ENCODE results near the gene CDK14. TPM values are rescaled to one million over a fixed set of nuclear protein-coding genes. Genes with fewer than 3 reads are reported as not detected.

CDK14 gene
- total RNA-seq, 2 experiments from 2014 or later = not detected

- CTCF ChIA-PET = no interaction called here
- H3K9me3 Mint-ChIP-seq = no peaks in the 10 kb centered on the region
- H3K4me3 Mint-ChIP-seq = no peak overlapping the region
- no peaks in the 10 kb centered on the region for H3K27me3 Mint-ChIP-seq
- H3K36me3 Mint-ChIP-seq (ENCODE audit: low read depth) = no peaks in the 10 kb centered on the region
- POLR2A ChIA-PET = no interaction called here
- no peak overlapping the region for H3K27ac Mint-ChIP-seq
- DNase-seq = no peak
- H3K4me1 Mint-ChIP-seq = no peaks in the 10 kb centered on the region
Observed at GRCh38 chr7:90661290-90662151, 65.4 kb downstream of the CDK14 start.

GRCh38 chr7:90663176-90663575 lies 67.1 kb downstream of the CDK14 start:
- Mint-ChIP-seq H3K9me3 (no peaks in the 10 kb centered on the region), H3K27ac (no peak overlapping the region), H3K27me3 (no peaks in the 10 kb centered on the region), H3K4me1 (no peaks in the 10 kb centered on the region), H3K4me3 (no peak overlapping the region), H3K36me3 (ENCODE audit: low read depth) (no peaks in the 10 kb centered on the region)
- POLR2A ChIA-PET = no interaction called here
- DNase-seq = no peak
- CTCF ChIA-PET = no interaction called here

- Mint-ChIP-seq H3K36me3 (ENCODE audit: low read depth) (no peaks in the 10 kb centered on the region), H3K27ac (no peak overlapping the region), H3K4me3 (no peak overlapping the region), H3K4me1 (no peaks in the 10 kb centered on the region), H3K27me3 (no peaks in the 10 kb centered on the region), H3K9me3 (no peaks in the 10 kb centered on the region)
- ChIA-PET POLR2A (no interaction called here), CTCF (no interaction called here)
- no peak for DNase-seq
Observed at GRCh38 chr7:90666186-90666585, 70.1 kb downstream of the CDK14 start.

GRCh38 chr7:90668992-90669391 lies 72.9 kb downstream of the CDK14 start:
- Mint-ChIP-seq H3K27me3 (peaks cover 2% of the 10 kb centered on the region), H3K9me3 (no peaks in the 10 kb centered on the region), H3K27ac (no peak overlapping the region), H3K36me3 (ENCODE audit: low read depth) (no peaks in the 10 kb centered on the region), H3K4me3 (no peak overlapping the region), H3K4me1 (no peaks in the 10 kb centered on the region)
- POLR2A ChIA-PET = no interaction called here
- DNase-seq = no peak
- CTCF ChIA-PET = no interaction called here

- Mint-ChIP-seq H3K4me1 (no peaks in the 10 kb centered on the region), H3K27me3 (peaks cover 2% of the 10 kb centered on the region), H3K9me3 (no peaks in the 10 kb centered on the region), H3K27ac (no peak overlapping the region), H3K4me3 (no peak overlapping the region), H3K36me3 (ENCODE audit: low read depth) (no peaks in the 10 kb centered on the region)
- ChIA-PET CTCF (no interaction called here), POLR2A (no interaction called here)
- DNase-seq = no peak
Observed at GRCh38 chr7:90669492-90669891, 73.4 kb downstream of the CDK14 start.

- H3K4me3 Mint-ChIP-seq = no peak overlapping the region
- H3K27me3 Mint-ChIP-seq = peaks cover 2% of the 10 kb centered on the region
- no peaks in the 10 kb centered on the region for H3K9me3 Mint-ChIP-seq
- H3K4me1 Mint-ChIP-seq = no peaks in the 10 kb centered on the region
- no peak for DNase-seq
- ChIA-PET POLR2A (no interaction called here), CTCF (interaction anchor here (0.8 kb wide), 1 partner anchor 95 kb away, joined by 3 read pairs; no protein-coding TSS in a partner anchor)
- no peak overlapping the region for H3K27ac Mint-ChIP-seq
- no peaks in the 10 kb centered on the region for H3K36me3 Mint-ChIP-seq (ENCODE audit: low read depth)
Observed at GRCh38 chr7:90671571-90671970, 75.5 kb downstream of the CDK14 start.

GRCh38 chr7:90672210-90672609 lies 76.1 kb downstream of the CDK14 start:
- ChIA-PET CTCF (no interaction called here), POLR2A (no interaction called here)
- H3K27me3 Mint-ChIP-seq = peaks cover 2% of the 10 kb centered on the region
- H3K36me3 Mint-ChIP-seq (ENCODE audit: low read depth) = no peaks in the 10 kb centered on the region
- no peak for DNase-seq
- H3K4me3 Mint-ChIP-seq = no peak overlapping the region
- no peaks in the 10 kb centered on the region for H3K9me3 Mint-ChIP-seq
- no peaks in the 10 kb centered on the region for H3K4me1 Mint-ChIP-seq
- no peak overlapping the region for H3K27ac Mint-ChIP-seq

GRCh38 chr7:90674625-90675024 lies 78.5 kb downstream of the CDK14 start:
- H3K27ac Mint-ChIP-seq = no peak overlapping the region
- no peaks in the 10 kb centered on the region for H3K9me3 Mint-ChIP-seq
- peaks cover 2% of the 10 kb centered on the region for H3K27me3 Mint-ChIP-seq
- ChIA-PET POLR2A (no interaction called here), CTCF (no interaction called here)
- H3K36me3 Mint-ChIP-seq (ENCODE audit: low read depth) = no peaks in the 10 kb centered on the region
- DNase-seq = no peak
- H3K4me3 Mint-ChIP-seq = no peak overlapping the region
- no peaks in the 10 kb centered on the region for H3K4me1 Mint-ChIP-seq

GRCh38 chr7:90675982-90676381 lies 79.9 kb downstream of the CDK14 start:
- POLR2A ChIA-PET = no interaction called here
- Mint-ChIP-seq H3K27me3 (peaks cover 2% of the 10 kb centered on the region), H3K36me3 (ENCODE audit: low read depth) (no peaks in the 10 kb centered on the region), H3K27ac (no peak overlapping the region), H3K9me3 (no peaks in the 10 kb centered on the region), H3K4me3 (no peak overlapping the region), H3K4me1 (no peaks in the 10 kb centered on the region)
- no peak for DNase-seq
- CTCF ChIA-PET = no interaction called here

GRCh38 chr7:90677486-90678404 lies 81.6 kb downstream of the CDK14 start:
- Mint-ChIP-seq H3K4me3 (no peak overlapping the region), H3K4me1 (no peaks in the 10 kb centered on the region), H3K27me3 (peaks cover 2% of the 10 kb centered on the region), H3K27ac (peak overlapping the region; percentile 33), H3K36me3 (ENCODE audit: low read depth) (no peaks in the 10 kb centered on the region), H3K9me3 (no peaks in the 10 kb centered on the region)
- ChIA-PET POLR2A (no interaction called here), CTCF (no interaction called here)
- no peak for DNase-seq

GRCh38 chr7:90678986-90679385 lies 82.9 kb downstream of the CDK14 start:
- H3K27me3 Mint-ChIP-seq = no peaks in the 10 kb centered on the region
- ChIA-PET POLR2A (no interaction called here), CTCF (no interaction called here)
- no peaks in the 10 kb centered on the region for H3K36me3 Mint-ChIP-seq (ENCODE audit: low read depth)
- no peak overlapping the region for H3K27ac Mint-ChIP-seq
- H3K4me1 Mint-ChIP-seq = no peaks in the 10 kb centered on the region
- DNase-seq = no peak
- no peak overlapping the region for H3K4me3 Mint-ChIP-seq
- no peaks in the 10 kb centered on the region for H3K9me3 Mint-ChIP-seq

GRCh38 chr7:90680484-90680883 lies 84.4 kb downstream of the CDK14 start:
- H3K27ac Mint-ChIP-seq = no peak overlapping the region
- no peak for DNase-seq
- H3K9me3 Mint-ChIP-seq = no peaks in the 10 kb centered on the region
- ChIA-PET POLR2A (interaction anchor here (0.6 kb wide), 1 partner anchor 33 kb away, joined by 3 read pairs; no protein-coding TSS in a partner anchor), CTCF (no interaction called here)
- no peaks in the 10 kb centered on the region for H3K36me3 Mint-ChIP-seq (ENCODE audit: low read depth)
- no peaks in the 10 kb centered on the region for H3K27me3 Mint-ChIP-seq
- no peak overlapping the region for H3K4me3 Mint-ChIP-seq
- H3K4me1 Mint-ChIP-seq = no peaks in the 10 kb centered on the region

GRCh38 chr7:90681336-90682022 lies 85.4 kb downstream of the CDK14 start:
- CTCF ChIA-PET = no interaction called here
- no peaks in the 10 kb centered on the region for H3K4me1 Mint-ChIP-seq
- no peaks in the 10 kb centered on the region for H3K27me3 Mint-ChIP-seq
- POLR2A ChIA-PET = interaction anchor here (0.6 kb wide), 1 partner anchor 32 kb away, joined by 3 read pairs; no protein-coding TSS in a partner anchor
- no peaks in the 10 kb centered on the region for H3K36me3 Mint-ChIP-seq (ENCODE audit: low read depth)
- H3K27ac Mint-ChIP-seq = no peak overlapping the region
- H3K9me3 Mint-ChIP-seq = no peaks in the 10 kb centered on the region
- H3K4me3 Mint-ChIP-seq = no peak overlapping the region
- no peak for DNase-seq

Data from activated CD4-positive, alpha-beta T cell treated with anti-CD3 and anti-CD28 coated beads, Interleukin-2, amount 10 ng/mL, durations not matched to agents 7 days and 5 days (primary cell).